22Rv1 (cell line): ENCODE results near the gene NTNG1.
"Not testable (repeated sequence)": the region's sequence is repeated elsewhere in the genome, so short reads cannot be mapped to it uniquely, and the experiment has no call there.

Experiments used
- H3K27ac ChIP-seq: fragments of 450-650 bp; 2 replicates; pipeline ENCODE4 v1.5.1; 2017
- ZFX ChIP-seq: fragments of 450-650 bp; IDR thresholded peaks from 2 replicates; pipeline ENCODE4 v1.6.1; 2017; ENCODE audit warnings: antibody characterized with exemption, borderline replicate concordance
- TF ChIP-seq, protein P1 (sequence below): fragments of 450-650 bp; IDR thresholded peaks from 2 replicates; pipeline ENCODE4 v1.5.1; 2017; ENCODE audit warnings: mild to moderate bottlenecking

The NTNG1 gene

DNA sequence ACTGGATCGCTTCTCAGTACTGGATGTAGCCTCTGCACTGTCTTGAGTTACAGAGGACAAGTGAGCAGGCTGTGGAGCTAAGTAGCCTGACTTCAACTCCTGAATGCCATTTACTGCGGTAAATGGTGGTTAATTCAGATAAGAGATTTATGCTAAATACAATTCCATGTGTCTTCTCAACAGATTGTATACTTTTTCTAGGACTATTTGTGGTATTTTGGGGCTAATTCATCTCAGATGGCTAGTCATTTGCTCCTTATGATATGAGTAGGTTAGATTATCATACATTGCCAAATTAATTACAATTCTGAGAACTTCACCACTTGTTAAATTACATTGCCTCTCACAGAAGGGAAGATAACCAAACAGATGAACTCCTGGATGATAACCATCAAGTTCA is 90.5 kb downstream of the NTNG1 start:
- TF ChIP-seq ZFX, result no peak
- TF ChIP-seq, protein P1, sequence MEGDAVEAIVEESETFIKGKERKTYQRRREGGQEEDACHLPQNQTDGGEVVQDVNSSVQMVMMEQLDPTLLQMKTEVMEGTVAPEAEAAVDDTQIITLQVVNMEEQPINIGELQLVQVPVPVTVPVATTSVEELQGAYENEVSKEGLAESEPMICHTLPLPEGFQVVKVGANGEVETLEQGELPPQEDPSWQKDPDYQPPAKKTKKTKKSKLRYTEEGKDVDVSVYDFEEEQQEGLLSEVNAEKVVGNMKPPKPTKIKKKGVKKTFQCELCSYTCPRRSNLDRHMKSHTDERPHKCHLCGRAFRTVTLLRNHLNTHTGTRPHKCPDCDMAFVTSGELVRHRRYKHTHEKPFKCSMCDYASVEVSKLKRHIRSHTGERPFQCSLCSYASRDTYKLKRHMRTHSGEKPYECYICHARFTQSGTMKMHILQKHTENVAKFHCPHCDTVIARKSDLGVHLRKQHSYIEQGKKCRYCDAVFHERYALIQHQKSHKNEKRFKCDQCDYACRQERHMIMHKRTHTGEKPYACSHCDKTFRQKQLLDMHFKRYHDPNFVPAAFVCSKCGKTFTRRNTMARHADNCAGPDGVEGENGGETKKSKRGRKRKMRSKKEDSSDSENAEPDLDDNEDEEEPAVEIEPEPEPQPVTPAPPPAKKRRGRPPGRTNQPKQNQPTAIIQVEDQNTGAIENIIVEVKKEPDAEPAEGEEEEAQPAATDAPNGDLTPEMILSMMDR, result no peak
- H3K27ac ChIP-seq, result no peak overlapping the region

DNA sequence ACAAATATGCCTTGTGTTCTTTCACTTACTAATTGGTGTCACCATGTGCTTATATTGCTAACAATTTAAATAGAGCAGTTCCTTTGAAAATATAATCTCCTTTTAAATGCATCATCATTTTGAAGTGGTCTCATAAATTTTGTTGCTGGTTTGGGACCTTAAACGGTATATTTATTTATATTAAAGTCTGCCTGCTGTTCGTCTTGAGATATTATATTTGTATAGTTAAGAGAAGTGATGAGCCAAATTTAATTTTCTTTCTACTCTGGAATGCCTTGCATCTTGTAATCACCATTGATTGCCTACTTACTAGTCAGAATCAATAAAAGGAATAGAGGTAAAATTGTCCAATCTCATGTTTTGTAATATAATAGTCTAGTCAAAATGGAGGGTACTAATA is 91.6 kb downstream of the NTNG1 start:
- no peak for TF ChIP-seq ZFX
- TF ChIP-seq, protein P1, result no peak
- no peak overlapping the region for H3K27ac ChIP-seq

DNA sequence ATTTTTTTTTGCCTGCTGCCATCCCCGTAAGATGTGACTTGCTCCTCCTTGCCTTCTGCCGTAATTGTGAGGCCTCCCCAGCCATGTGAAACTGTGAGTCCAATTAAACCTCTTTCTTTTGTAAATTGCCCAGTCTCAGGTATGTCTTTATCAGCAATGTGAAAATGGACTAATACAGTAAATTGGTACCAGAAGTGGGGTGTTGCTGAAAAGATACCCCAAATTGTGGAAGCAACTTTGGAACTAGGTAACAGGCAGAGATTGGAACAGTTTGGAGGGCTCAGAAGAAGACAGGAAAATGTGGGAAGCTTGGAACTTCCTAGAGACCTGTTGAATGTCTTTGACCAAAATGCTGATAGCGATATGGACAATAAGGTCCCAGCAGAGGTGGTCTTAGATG is 95.9 kb downstream of the NTNG1 start:
- not testable (repeated sequence) for H3K27ac ChIP-seq

DNA sequence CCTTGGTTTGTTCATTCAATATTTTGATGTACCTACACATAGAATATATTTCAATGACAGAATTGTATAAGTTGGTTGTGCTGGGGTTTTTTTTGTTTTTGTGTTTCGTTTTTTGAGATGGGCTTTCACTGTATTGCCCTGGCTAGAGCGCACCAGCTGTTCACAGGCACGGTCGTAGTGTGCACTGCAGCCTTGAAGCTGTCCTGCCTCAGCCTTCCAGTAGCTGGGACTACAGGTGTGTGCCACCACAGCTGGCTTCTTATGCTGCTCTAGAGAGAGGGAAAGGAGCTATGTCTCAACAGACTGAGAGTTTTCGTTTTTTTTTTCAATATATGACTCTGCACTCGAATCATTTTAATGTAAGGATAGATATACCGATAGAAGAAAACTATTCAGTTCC is 102.6 kb downstream of the NTNG1 start:
- TF ChIP-seq, protein P1, result no peak
- no peak for TF ChIP-seq ZFX
- no peak overlapping the region for H3K27ac ChIP-seq

DNA sequence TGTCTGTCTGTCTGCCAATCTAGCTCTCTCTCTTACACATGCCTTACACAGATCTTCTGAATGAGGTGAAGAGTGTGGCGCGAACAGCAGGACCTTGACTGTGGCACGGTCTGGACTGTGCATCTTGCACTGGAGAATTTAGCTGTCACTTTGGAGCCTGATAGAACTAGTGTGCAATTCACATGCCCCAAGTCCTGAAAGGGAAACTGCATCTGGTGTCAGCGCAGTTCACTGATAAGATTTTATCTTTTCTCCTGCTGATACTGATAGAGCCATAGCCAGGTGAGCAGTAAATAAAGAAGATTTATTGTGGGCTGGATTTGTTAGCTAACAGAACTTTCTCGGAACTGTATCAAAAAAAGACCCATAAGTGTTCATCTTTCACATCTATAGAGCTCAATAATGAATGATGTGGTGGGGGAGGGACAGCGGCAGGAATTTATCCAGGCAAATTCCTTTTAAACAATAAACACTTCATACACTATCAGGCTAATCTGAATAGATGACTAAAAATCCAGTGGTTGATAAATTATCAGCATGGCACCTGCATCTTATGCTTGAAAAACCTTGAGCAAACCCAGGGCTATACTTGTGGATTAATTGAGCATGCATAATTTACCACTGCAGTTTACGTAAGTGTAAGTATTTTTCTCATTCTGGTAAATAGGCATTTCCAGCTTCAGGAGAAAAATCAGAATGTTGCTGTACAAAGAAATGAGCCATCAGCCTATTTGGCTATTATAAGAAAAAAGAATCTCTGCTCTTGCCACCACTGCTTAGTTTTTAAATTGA is 104.1 kb downstream of the NTNG1 start:
- no peak for TF ChIP-seq ZFX
- TF ChIP-seq, protein P1, result no peak
- H3K27ac ChIP-seq, result no peak overlapping the region

DNA sequence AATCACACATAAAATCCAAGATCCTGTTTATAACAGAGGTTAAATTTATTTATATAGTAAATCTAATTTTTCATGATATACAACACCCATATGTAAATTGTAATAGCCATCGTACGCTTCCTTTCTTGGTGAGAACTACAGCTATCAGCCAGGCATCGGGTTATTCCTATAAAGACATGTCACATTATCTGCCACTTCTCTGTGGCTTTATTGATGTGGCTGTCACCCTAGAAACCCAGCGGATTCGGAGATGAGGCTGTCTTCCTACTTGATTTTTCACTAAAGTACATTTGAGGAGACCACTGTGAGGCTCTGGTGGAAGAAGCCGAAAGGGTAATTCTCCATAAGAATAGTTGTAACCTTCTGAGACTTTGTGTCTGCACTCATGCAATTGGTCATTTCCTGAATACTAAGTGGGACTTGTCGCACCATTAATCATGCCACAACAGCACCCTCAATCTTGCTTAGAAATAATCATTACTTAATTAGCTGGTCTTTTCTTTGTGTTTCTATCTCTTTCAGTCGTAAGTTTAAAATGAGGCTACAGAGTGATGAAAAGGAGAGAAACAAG is 106.0 kb downstream of the NTNG1 start:
- no peak overlapping the region for H3K27ac ChIP-seq
- TF ChIP-seq, protein P1, result no peak
- TF ChIP-seq ZFX, result no peak

DNA sequence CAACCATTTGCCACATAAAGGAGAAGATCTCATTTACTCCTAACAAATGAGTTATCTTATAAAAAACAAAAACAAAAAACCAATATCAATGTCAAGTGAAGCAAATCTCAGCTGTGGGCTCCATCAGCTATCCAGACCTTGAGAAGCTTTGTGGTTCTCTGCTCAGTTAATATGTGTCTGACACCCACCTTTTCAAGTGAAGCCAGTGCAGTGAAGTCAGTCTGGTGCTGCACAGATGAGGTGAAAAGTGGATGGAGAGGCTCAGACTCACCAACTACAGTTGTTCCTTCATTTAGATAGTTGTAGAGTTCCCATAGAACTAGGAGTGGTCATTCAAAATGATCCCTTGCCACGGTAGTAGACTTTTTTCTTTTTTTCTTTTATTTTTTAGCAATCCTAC is 106.8 kb downstream of the NTNG1 start:
- no peak for TF ChIP-seq ZFX
- TF ChIP-seq, protein P1, result no peak
- no peak overlapping the region for H3K27ac ChIP-seq
